ENCODE results near the gene GDPGP1. TPM values are rescaled to one million over a fixed set of nuclear protein-coding genes. Genes with fewer than 3 reads are reported as not detected.
A peak's percentile ranks its signal among the peaks of the same experiment; 100 is the strongest.
"Not testable (repeated sequence)": the region's sequence is repeated elsewhere in the genome, so short reads cannot be mapped to it uniquely, and the experiment has no call there.

GDPGP1 gene
- total RNA-seq, 1 donor from 2014 or later, result 2.9 TPM

DNA sequence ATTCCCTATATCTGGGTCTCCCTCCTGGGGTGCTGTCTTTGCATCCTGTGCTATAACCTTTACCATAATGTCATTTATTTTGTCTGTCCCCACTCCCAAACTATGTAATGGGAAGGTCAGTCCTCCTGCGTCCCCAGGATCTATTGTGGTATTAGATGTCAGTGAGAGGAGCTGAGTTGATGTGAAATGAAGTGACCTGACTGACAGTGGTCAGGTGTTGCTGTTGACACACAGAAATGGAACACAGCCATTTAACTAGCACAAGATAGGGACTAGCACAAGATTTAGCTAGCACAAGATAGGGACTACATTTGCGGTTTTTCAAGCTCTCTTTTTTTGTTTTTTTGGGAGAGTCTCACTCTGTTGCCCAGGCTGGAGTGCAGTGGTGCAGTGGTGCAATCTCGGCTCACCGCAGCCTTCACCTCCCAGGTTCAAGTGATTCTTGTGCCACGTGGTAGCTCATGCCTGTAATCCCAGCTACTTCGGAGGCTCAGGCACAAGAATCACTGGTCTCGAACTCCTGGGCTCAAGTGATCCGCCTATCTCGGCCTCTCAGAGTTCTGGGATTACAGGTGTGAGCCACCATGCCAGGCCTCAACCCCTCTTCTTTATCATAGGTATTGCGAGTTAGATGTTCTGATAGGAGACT is 36.6 kb downstream of the GDPGP1 start:
- Histone ChIP-seq H3K27me3 (ENCODE audit: control insufficient read depth, insufficient read depth, low read length) (no peaks in the 10 kb centered on the region), H3K4me3 (ENCODE audit: low read depth, low read length) (no peak overlapping the region), H3K36me3 (ENCODE audit: control insufficient read depth, insufficient read depth, low read length) (peaks cover 13% of the 10 kb centered on the region)
- FAIRE-seq (no peak), DNase-seq (ENCODE audit: low read depth) (no peak)
- TF ChIP-seq, protein P1, sequence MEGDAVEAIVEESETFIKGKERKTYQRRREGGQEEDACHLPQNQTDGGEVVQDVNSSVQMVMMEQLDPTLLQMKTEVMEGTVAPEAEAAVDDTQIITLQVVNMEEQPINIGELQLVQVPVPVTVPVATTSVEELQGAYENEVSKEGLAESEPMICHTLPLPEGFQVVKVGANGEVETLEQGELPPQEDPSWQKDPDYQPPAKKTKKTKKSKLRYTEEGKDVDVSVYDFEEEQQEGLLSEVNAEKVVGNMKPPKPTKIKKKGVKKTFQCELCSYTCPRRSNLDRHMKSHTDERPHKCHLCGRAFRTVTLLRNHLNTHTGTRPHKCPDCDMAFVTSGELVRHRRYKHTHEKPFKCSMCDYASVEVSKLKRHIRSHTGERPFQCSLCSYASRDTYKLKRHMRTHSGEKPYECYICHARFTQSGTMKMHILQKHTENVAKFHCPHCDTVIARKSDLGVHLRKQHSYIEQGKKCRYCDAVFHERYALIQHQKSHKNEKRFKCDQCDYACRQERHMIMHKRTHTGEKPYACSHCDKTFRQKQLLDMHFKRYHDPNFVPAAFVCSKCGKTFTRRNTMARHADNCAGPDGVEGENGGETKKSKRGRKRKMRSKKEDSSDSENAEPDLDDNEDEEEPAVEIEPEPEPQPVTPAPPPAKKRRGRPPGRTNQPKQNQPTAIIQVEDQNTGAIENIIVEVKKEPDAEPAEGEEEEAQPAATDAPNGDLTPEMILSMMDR (IDR thresholded peaks at IDR 0.05; ENCODE audit: insufficient read depth, low read length, severe bottlenecking), result no peak

DNA sequence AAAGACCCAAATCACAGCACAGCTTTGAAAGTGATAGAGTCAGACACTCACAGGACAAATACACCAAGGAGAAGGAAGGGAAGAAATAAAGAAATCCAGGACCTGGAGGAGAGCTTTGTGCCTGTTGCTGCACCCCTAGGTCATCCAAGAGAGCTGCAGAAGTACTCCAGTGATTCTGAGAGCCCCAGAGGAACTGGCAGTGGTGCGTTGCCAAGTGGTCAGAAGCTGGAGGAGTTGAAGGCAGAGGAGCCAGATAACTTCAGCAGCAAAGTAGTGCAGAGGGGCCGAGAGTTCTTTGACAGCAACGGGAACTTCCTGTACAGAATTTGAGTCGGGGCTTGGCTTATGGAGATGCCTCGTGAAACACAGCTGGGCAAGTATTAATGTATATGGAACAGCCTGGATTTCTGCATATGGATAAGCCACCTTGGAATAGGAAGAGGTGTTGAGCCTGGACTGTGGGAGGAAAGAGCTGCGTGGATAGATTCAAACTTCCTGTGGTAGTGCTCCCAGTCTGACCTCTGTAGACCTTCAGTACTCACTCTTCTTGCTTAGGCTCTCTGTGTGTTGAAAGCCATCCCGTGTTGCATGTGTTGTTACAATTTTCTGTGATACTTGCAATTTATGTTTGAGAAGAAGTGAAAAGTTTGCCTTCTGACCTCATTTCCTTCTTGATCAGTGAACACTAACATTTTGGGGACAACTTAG is 37.6 kb downstream of the GDPGP1 start:
- Histone ChIP-seq H3K27me3 (ENCODE audit: control insufficient read depth, insufficient read depth, low read length) (no peaks in the 10 kb centered on the region), H3K36me3 (ENCODE audit: control insufficient read depth, insufficient read depth, low read length) (peaks cover 13% of the 10 kb centered on the region), H3K4me3 (ENCODE audit: low read depth, low read length) (no peak overlapping the region)
- FAIRE-seq (no peak), DNase-seq (ENCODE audit: low read depth) (no peak)
- TF ChIP-seq, protein P1 (IDR thresholded peaks at IDR 0.05; ENCODE audit: insufficient read depth, low read length, severe bottlenecking), result no peak

DNA sequence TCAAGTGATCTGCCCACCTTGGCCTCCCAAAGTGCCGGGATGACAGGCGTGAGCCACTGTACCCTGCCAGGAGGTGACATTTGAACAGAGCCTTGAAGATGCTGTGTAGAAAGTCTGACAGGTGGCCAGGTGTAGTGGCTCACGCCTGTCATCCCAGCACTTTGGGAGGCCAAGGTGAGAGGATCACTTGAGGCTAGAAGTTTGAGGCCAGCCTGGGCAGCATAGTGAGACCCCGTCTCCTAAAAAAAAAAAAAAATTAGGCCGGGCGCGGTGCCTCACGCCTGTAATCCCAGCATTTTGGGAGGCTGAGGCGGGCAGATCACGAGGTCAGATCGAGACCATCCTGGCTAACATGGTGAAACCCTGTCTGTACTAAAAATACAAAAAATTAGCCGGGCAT is 44.5 kb downstream of the GDPGP1 start:
- H3K4me3 ChIP-seq (ENCODE audit: low read depth, low read length); DNase-seq (ENCODE audit: low read depth); H3K27me3 ChIP-seq (ENCODE audit: control insufficient read depth, insufficient read depth, low read length); H3K36me3 ChIP-seq (ENCODE audit: control insufficient read depth, insufficient read depth, low read length); FAIRE-seq: not testable (repeated sequence)

DNA sequence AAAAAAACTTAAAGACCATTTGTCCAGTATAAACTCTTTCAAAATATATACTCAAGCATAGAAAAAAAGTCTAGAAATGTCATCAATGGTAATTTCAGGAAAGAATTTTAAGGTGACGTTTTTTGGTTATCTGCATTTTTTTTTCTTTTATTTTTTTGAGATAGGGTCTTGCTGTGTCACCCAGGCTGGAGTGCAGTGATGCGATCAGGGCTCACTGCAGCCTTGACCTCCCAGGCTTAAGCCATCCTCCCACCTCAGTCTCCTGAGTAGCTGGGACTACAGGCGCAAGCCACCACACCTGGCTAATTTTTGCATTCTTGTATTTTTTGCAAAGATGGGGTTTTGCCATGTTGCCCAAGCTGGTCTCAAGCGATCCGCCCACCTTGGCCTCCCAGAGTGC is 46.7 kb downstream of the GDPGP1 start:
- not testable (repeated sequence) for DNase-seq (ENCODE audit: low read depth); H3K36me3 ChIP-seq (ENCODE audit: control insufficient read depth, insufficient read depth, low read length); FAIRE-seq; H3K27me3 ChIP-seq (ENCODE audit: control insufficient read depth, insufficient read depth, low read length); H3K4me3 ChIP-seq (ENCODE audit: low read depth, low read length)

DNA sequence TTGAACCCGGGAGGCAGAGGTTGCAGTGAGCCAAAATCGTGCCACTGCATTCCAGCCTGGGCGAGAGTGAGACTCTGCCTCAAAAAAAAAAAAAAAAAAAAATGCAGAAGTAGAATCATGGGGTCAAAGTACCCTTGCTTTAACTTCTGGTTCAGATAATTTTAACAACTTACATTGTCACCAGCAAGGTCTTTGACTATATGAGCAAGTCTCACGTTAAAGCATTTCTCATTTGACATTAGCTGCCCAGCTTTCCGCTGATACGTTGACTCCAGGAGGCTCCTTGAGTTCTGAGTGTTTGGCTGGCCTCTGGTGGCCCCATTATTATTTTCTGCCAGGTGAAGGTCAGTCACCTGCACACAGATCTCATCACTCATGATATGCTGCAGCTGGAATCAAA is 47.6 kb downstream of the GDPGP1 start:
- H3K4me3 ChIP-seq (ENCODE audit: low read depth, low read length); H3K27me3 ChIP-seq (ENCODE audit: control insufficient read depth, insufficient read depth, low read length); H3K36me3 ChIP-seq (ENCODE audit: control insufficient read depth, insufficient read depth, low read length); FAIRE-seq; DNase-seq (ENCODE audit: low read depth): not testable (repeated sequence)

DNA sequence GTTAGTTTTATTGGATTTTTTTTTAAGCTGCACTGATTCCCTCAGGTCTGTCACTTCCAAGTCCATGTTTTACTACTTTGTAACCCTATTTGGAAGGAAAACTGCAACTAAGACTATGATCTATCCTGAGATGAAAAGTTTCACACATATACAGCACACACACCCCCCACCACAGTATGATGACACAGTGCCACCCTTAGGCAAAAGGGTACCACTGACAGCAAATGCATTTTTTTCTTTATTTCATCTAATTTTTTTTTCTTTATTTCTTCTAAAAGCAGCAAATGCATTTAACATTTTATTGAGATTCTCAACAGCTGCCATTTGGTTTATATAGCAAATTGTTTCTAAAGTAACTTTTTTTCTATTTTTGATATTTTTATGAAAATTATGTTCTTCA is 52.7 kb downstream of the GDPGP1 start:
- TF ChIP-seq, protein P1 (IDR thresholded peaks at IDR 0.05; ENCODE audit: insufficient read depth, low read length, severe bottlenecking), result peak; percentile 31
- FAIRE-seq (no peak), DNase-seq (ENCODE audit: low read depth) (peak; percentile 34)
- H3K27me3 ChIP-seq (ENCODE audit: control insufficient read depth, insufficient read depth, low read length), result no peaks in the 10 kb centered on the region
- no peak overlapping the region for H3K4me3 ChIP-seq (ENCODE audit: low read depth, low read length)
- no peaks in the 10 kb centered on the region for H3K36me3 ChIP-seq (ENCODE audit: control insufficient read depth, insufficient read depth, low read length)

DNA sequence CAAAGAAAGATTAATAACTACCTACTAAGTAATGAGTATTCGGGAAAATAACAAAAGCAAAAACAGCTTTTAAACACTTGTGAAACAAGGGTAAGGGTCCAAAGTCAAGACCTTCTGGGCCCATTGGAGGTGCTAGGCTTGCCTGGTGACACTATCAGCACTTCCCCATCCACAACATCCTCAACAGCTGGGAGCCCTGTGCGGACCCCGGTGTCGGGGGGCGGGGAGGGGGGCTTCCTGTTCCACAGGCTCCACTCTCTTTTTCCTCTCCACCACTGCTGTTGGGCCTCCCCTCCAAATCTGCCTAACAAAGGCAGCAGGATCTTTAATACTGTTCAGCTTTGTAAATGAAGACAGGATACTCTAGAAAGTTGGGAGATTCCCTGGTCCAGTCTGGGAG is 53.1 kb downstream of the GDPGP1 start:
- TF ChIP-seq, protein P1 (IDR thresholded peaks at IDR 0.05; ENCODE audit: insufficient read depth, low read length, severe bottlenecking), result no peak
- Histone ChIP-seq H3K4me3 (ENCODE audit: low read depth, low read length) (no peak overlapping the region), H3K36me3 (ENCODE audit: control insufficient read depth, insufficient read depth, low read length) (no peaks in the 10 kb centered on the region), H3K27me3 (ENCODE audit: control insufficient read depth, insufficient read depth, low read length) (no peaks in the 10 kb centered on the region)
- FAIRE-seq (no peak), DNase-seq (ENCODE audit: low read depth) (no peak)

Data from bronchial epithelial cell (primary cell).